NCI-H2171 treated with DMSO at 0.1 percent for 48 hours (cell line): Measurements from ENCODE around the gene HSD11B1L.
"Not testable (repeated sequence)": the region's sequence is repeated elsewhere in the genome, so short reads cannot be mapped to it uniquely, and the experiment has no call there.

ENCODE experiments used
- DNase-seq: peaks from one replicate; lab custom pipeline; 2025; lab: John Stamatoyannopoulos, UW

The HSD11B1L gene

GRCh38 chr19:5687360-5688198 lies 6.8 kb downstream of the HSD11B1L start:
- no peak for DNase-seq

GRCh38 chr19:5688262-5688881 lies 7.5 kb downstream of the HSD11B1L start:
- not testable (repeated sequence) for DNase-seq

- DNase-seq: peak; percentile 96
These were observed 9.5 kb downstream of the HSD11B1L start, which contains the start of gene RPL36 for GRCh38 chr19:5690125-5690954. TSS of gene RPL36 (plus strand) at chr19:5690295. CDS start at chr19:5690508, 213 bp downstream.

- peak; percentile 39 for DNase-seq
These were observed 10.4 kb downstream of the HSD11B1L start for GRCh38 chr19:5690955-5691821.

GRCh38 chr19:5691822-5692722 lies 11.2 kb downstream of the HSD11B1L start:
- DNase-seq: no peak

- no peak for DNase-seq
These were observed 11.9 kb downstream of the HSD11B1L start for GRCh38 chr19:5692723-5693194.

GRCh38 chr19:5693195-5694166 lies 12.7 kb downstream of the HSD11B1L start:
- no peak for DNase-seq

GRCh38 chr19:5694167-5694955 lies 13.5 kb downstream of the HSD11B1L start:
- no peak for DNase-seq

- DNase-seq: no peak
These were observed 14.3 kb downstream of the HSD11B1L start for GRCh38 chr19:5694956-5695648.

GRCh38 chr19:5695649-5696195 lies 14.9 kb downstream of the HSD11B1L start:
- DNase-seq: no peak

- no peak for DNase-seq
These were observed 15.6 kb downstream of the HSD11B1L start for GRCh38 chr19:5696196-5697021.

- DNase-seq: no peak
These were observed 16.4 kb downstream of the HSD11B1L start for GRCh38 chr19:5697022-5697889.

GRCh38 chr19:5697890-5698634 lies 17.2 kb downstream of the HSD11B1L start:
- DNase-seq: no peak

GRCh38 chr19:5698635-5699422 lies 18.0 kb downstream of the HSD11B1L start:
- DNase-seq: no peak
